ENCODE measurements around the gene SLC24A1.

The SLC24A1 gene

DNA sequence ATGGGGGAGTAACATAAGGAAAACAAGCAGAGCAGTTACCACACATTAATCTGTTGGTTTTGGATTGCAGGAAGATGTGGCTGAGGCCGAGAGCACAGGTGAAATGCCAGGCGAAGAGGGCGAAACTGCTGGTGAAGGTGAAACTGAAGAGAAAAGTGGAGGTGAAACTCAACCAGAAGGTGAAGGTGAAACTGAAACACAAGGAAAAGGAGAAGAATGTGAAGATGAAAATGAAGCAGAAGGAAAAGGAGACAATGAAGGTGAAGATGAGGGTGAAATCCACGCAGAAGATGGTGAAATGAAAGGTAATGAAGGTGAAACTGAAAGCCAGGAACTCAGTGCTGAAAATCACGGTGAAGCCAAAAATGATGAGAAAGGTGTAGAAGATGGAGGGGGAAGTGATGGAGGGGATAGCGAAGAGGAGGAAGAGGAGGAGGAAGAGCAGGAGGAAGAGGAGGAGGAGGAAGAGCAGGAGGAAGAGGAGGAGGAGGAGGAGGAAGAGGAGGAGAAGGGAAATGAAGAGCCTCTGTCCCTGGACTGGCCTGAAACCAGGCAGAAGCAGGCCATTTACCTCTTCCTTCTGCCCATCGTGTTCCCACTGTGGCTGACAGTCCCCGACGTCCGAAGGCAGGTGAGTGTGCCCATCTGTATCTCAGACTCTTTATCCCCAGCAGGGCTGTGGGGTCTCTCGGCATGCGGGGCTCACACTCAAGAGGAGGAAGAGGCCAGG is 28.7 kb downstream of the SLC24A1 start:
- Histone ChIP-seq H3K9me3 (ENCODE audit: control insufficient read depth, insufficient read depth, low read depth, low read length) (no peaks in the 10 kb centered on the region), H3K4me1 (ENCODE audit: control insufficient read depth, insufficient read depth, low read length) (no peaks in the 10 kb centered on the region), H3K4me3 (ENCODE audit: low read depth, low read length) (no peak overlapping the region), H3K36me3 (ENCODE audit: control insufficient read depth in 2 of 2, insufficient read depth in 1 of 2, low read length in 2 of 2) (peaks cover 0 to 45% of the 10 kb centered on the region in 2 experiments; a peak in 2 of 3 replicates), H3K27ac (ENCODE audit: extremely low read depth, low read depth, low read length) (no peak overlapping the region)
- ChIA-PET CTCF (interaction anchor here (0.5 to 2.3 kb wide), 2 partner anchors 12 to 182 kb away, joined by 3 to 15 read pairs; no protein-coding TSS in a partner anchor), POLR2A (no interaction called here)
- TF ChIP-seq, protein P1, sequence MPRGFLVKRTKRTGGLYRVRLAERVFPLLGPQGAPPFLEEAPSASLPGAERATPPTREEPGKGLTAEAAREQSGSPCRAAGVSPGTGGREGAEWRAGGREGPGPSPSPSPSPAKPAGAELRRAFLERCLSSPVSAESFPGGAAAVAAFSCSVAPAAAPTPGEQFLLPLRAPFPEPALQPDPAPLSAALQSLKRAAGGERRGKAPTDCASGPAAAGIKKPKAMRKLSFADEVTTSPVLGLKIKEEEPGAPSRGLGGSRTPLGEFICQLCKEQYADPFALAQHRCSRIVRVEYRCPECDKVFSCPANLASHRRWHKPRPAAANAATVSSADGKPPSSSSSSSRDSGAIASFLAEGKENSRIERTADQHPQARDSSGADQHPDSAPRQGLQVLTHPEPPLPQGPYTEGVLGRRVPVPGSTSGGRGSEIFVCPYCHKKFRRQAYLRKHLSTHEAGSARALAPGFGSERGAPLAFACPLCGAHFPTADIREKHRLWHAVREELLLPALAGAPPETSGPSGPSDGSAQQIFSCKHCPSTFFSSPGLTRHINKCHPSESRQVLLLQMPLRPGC (tag by site-specific recombination; IDR thresholded peaks at IDR 0.05): no peak
- TF ChIP-seq, protein P2, sequence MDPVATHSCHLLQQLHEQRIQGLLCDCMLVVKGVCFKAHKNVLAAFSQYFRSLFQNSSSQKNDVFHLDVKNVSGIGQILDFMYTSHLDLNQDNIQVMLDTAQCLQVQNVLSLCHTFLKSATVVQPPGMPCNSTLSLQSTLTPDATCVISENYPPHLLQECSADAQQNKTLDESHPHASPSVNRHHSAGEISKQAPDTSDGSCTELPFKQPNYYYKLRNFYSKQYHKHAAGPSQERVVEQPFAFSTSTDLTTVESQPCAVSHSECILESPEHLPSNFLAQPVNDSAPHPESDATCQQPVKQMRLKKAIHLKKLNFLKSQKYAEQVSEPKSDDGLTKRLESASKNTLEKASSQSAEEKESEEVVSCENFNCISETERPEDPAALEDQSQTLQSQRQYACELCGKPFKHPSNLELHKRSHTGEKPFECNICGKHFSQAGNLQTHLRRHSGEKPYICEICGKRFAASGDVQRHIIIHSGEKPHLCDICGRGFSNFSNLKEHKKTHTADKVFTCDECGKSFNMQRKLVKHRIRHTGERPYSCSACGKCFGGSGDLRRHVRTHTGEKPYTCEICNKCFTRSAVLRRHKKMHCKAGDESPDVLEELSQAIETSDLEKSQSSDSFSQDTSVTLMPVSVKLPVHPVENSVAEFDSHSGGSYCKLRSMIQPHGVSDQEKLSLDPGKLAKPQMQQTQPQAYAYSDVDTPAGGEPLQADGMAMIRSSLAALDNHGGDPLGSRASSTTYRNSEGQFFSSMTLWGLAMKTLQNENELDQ (tag by site-specific recombination; IDR thresholded peaks at IDR 0.05; ENCODE audit: low read depth): no peak
- TF ChIP-seq ZBTB17 (tag by site-specific recombination; IDR thresholded peaks at IDR 0.05) (no peak), ZNF175 (tag by site-specific recombination; IDR thresholded peaks at IDR 0.05) (0 out of 2 replicates have a peak, but pooled peaks have one; percentile 47), PRDM1 (tag by site-specific recombination; IDR thresholded peaks at IDR 0.05) (peak; percentile 100), ZNF366 (tag by site-specific recombination; conservative IDR thresholded peaks at IDR 0.05) (peak; percentile 50; the same call in 1 of the 2 replicates), ZNF514 (tag by site-specific recombination; IDR thresholded peaks at IDR 0.05) (0 out of 2 replicates have a peak, but pooled peaks have one; percentile 63), EGR2 (tag by site-specific recombination; IDR thresholded peaks at IDR 0.05; ENCODE audit: low read depth) (peak; percentile 83)
- TF ChIP-seq, protein P3, sequence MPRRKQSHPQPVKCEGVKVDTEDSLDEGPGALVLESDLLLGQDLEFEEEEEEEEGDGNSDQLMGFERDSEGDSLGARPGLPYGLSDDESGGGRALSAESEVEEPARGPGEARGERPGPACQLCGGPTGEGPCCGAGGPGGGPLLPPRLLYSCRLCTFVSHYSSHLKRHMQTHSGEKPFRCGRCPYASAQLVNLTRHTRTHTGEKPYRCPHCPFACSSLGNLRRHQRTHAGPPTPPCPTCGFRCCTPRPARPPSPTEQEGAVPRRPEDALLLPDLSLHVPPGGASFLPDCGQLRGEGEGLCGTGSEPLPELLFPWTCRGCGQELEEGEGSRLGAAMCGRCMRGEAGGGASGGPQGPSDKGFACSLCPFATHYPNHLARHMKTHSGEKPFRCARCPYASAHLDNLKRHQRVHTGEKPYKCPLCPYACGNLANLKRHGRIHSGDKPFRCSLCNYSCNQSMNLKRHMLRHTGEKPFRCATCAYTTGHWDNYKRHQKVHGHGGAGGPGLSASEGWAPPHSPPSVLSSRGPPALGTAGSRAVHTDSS (tag by site-specific recombination; IDR thresholded peaks at IDR 0.05): peak; percentile 100

DNA sequence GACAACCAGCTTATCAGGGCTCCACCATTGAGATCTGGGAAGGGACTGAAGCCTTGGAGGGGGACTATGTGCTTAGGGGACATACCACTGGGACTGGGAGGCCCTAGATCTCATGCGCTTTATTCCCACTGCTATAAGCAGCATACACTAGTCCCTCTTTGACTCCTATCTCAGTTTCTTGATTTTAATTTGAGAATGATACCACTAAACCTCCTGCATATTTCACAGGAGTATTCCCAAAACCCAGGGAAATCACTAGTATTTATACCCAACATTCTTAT is 29.2 kb downstream of the SLC24A1 start:
- H3K4me3 ChIP-seq (ENCODE audit: low read depth, low read length): no peak overlapping the region
- ChIA-PET POLR2A (no interaction called here), CTCF (no interaction called here)
- no peaks in the 10 kb centered on the region for H3K4me1 ChIP-seq (ENCODE audit: control insufficient read depth, insufficient read depth, low read length)
- H3K36me3 ChIP-seq (ENCODE audit: control insufficient read depth in 2 of 2, insufficient read depth in 1 of 2, low read length in 2 of 2): peaks cover 3 to 50% of the 10 kb centered on the region in 2 experiments; a peak in 2 of 3 replicates
- H3K9me3 ChIP-seq (ENCODE audit: control insufficient read depth, insufficient read depth, low read depth, low read length): no peaks in the 10 kb centered on the region
- TF ChIP-seq, protein P4, sequence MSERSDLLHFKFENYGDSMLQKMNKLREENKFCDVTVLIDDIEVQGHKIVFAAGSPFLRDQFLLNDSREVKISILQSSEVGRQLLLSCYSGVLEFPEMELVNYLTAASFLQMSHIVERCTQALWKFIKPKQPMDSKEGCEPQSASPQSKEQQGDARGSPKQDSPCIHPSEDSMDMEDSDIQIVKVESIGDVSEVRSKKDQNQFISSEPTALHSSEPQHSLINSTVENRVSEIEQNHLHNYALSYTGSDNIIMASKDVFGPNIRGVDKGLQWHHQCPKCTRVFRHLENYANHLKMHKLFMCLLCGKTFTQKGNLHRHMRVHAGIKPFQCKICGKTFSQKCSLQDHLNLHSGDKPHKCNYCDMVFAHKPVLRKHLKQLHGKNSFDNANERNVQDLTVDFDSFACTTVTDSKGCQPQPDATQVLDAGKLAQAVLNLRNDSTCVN (tag by site-specific recombination; optimal IDR thresholded peaks at IDR 0.05): no peak
- no peak for TF ChIP-seq RBAK (tag by site-specific recombination; IDR thresholded peaks at IDR 0.05)
- no peak for TF ChIP-seq ZNF501 (tag by site-specific recombination; IDR thresholded peaks at IDR 0.05)
- TF ChIP-seq, protein P5, sequence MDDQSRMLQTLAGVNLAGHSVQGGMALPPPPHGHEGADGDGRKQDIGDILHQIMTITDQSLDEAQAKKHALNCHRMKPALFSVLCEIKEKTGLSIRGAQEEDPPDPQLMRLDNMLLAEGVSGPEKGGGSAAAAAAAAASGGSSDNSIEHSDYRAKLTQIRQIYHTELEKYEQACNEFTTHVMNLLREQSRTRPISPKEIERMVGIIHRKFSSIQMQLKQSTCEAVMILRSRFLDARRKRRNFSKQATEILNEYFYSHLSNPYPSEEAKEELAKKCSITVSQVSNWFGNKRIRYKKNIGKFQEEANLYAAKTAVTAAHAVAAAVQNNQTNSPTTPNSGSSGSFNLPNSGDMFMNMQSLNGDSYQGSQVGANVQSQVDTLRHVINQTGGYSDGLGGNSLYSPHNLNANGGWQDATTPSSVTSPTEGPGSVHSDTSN (CRISPR knock-in tag; IDR thresholded peaks at IDR 0.05): no peak
- TF ChIP-seq ZNF248 (tag by site-specific recombination; IDR thresholded peaks at IDR 0.05): no peak
- no peak for TF ChIP-seq ZNF140 (tag by site-specific recombination; IDR thresholded peaks at IDR 0.05)
- no peak overlapping the region for H3K27ac ChIP-seq (ENCODE audit: extremely low read depth, low read depth, low read length)
